Measurements from ENCODE around the gene MTMR2.

MTMR2 gene

GRCh38 chr11:95792200-95792599, 131.7 kb downstream of the MTMR2 start:
- in situ Hi-C loops (cut with MboI; ENCODE audit: low sequenced_read_pairs, unreplicated experiment): no loop called here
- DNase-seq (ENCODE audit: low spot score): no peak
- TF ChIP-seq CTCF (IDR thresholded peaks at IDR 0.05; ENCODE audit: borderline replicate concordance, control extremely low read depth, extremely low read depth, insufficient read depth, missing control alignments): no peak

- in situ Hi-C loops (cut with MboI; ENCODE audit: low sequenced_read_pairs, unreplicated experiment): no loop called here
- no peak for TF ChIP-seq CTCF (IDR thresholded peaks at IDR 0.05; ENCODE audit: borderline replicate concordance, control extremely low read depth, extremely low read depth, insufficient read depth, missing control alignments)
- DNase-seq (ENCODE audit: low spot score): no peak
Measured at GRCh38 chr11:95791709-95792033, 132.2 kb downstream of the MTMR2 start.

GRCh38 chr11:95790933-95791708, 132.8 kb downstream of the MTMR2 start:
- no peak for TF ChIP-seq CTCF (IDR thresholded peaks at IDR 0.05; ENCODE audit: borderline replicate concordance, control extremely low read depth, extremely low read depth, insufficient read depth, missing control alignments)
- peak; percentile 34 for DNase-seq (ENCODE audit: low spot score)
- in situ Hi-C loops (cut with MboI; ENCODE audit: low sequenced_read_pairs, unreplicated experiment): no loop called here

GRCh38 chr11:95790123-95790932, 133.6 kb downstream of the MTMR2 start, which contains the start of gene CEP57:
TSS of gene CEP57 (plus strand) at chr11:95790498. CDS start at chr11:95790699, 201 bp downstream.
- TF ChIP-seq CTCF (IDR thresholded peaks at IDR 0.05; ENCODE audit: borderline replicate concordance, control extremely low read depth, extremely low read depth, insufficient read depth, missing control alignments): no peak
- in situ Hi-C loops (cut with MboI; ENCODE audit: low sequenced_read_pairs, unreplicated experiment): no loop called here
- peak; percentile 92 for DNase-seq (ENCODE audit: low spot score)

GRCh38 chr11:95789506-95790122, 134.3 kb downstream of the MTMR2 start, which contains the start of gene FAM76B:
TSS of gene FAM76B (minus strand) at chr11:95789782. CDS start at chr11:95789478, 304 bp downstream.
- in situ Hi-C loops (cut with MboI; ENCODE audit: low sequenced_read_pairs, unreplicated experiment): no loop called here
- peak; percentile 92 for DNase-seq (ENCODE audit: low spot score)
- no peak for TF ChIP-seq CTCF (IDR thresholded peaks at IDR 0.05; ENCODE audit: borderline replicate concordance, control extremely low read depth, extremely low read depth, insufficient read depth, missing control alignments)

GRCh38 chr11:95788921-95789505, 134.9 kb downstream of the MTMR2 start:
- in situ Hi-C loops (cut with MboI; ENCODE audit: low sequenced_read_pairs, unreplicated experiment): no loop called here
- DNase-seq (ENCODE audit: low spot score): peak; percentile 22
- TF ChIP-seq CTCF (IDR thresholded peaks at IDR 0.05; ENCODE audit: borderline replicate concordance, control extremely low read depth, extremely low read depth, insufficient read depth, missing control alignments): peak; percentile 13
